Keratinocyte (primary cell): ENCODE measurements around the gene MICA. TPM values are rescaled to one million over a fixed set of nuclear protein-coding genes. Genes with fewer than 3 reads are reported as not detected.
"Not testable (repeated sequence)": the region's sequence is repeated elsewhere in the genome, so short reads cannot be mapped to it uniquely, and the experiment has no call there.

Source experiments
- DNase-seq: peaks from one replicate; pipeline ENCODE4 v3.0.0-alpha.2; 2011; ENCODE audit warnings: low read depth, missing footprints, low spot score
- FAIRE-seq: peaks from 2 replicates; lab custom pipeline; 2011; peaks lifted over from hg19 to GRCh38; lab: Jason Lieb, UNC
- H2AFZ ChIP-seq: 2 replicates; pipeline ENCODE4 v1.6.0; 2012; ENCODE audit warnings: low read length, control low read depth, inconsistent platforms; ENCODE audit not compliant: control insufficient read depth
- H3K27ac ChIP-seq: 2 replicates; pipeline ENCODE4 v1.5.1; 2011; ENCODE audit warnings: low read length; ENCODE audit not compliant: control insufficient read depth, insufficient read depth
- H3K27me3 ChIP-seq: 3 replicates; pipeline ENCODE4 v1.6.0; 2011; ENCODE audit warnings: low read length; ENCODE audit not compliant: control insufficient read depth, insufficient read depth; ENCODE audit errors: extremely low read depth
- H3K36me3 ChIP-seq, 2 experiments: 2 replicates in 1 of 2; 3 replicates in 1 of 2; pipeline ENCODE4 v1.5.1; 2011; ENCODE audit warnings: low read length in 2 of 2, mild to moderate bottlenecking in 1 of 2; ENCODE audit not compliant: control insufficient read depth in 2 of 2, insufficient read depth in 2 of 2; ENCODE audit errors: extremely low read depth in 1 of 2
- H3K4me1 ChIP-seq: 3 replicates; pipeline ENCODE4 v1.5.1; 2011; ENCODE audit warnings: low read length; ENCODE audit not compliant: control insufficient read depth, insufficient read depth; ENCODE audit errors: extremely low read depth
- H3K4me2 ChIP-seq: 3 replicates; pipeline ENCODE4 v1.6.0; 2011; ENCODE audit warnings: low read depth, low read length; ENCODE audit not compliant: control insufficient read depth, insufficient read depth; ENCODE audit errors: extremely low read depth
- H3K4me3 ChIP-seq, 3 experiments: fragments of 200-600 bp in 1 of 3; sonication (generic) in 1 of 3; 2 replicates in 2 of 3; 3 replicates in 1 of 3; pipeline ENCODE4 v1.5.1; 2011 to 2016; ENCODE audit warnings: low read length in 3 of 3, mild to moderate bottlenecking in 3 of 3, control low read depth in 2 of 3, inconsistent platforms in 1 of 3, low read depth in 1 of 3, mixed read lengths in 1 of 3, mixed run types in 1 of 3, moderate library complexity in 1 of 3; ENCODE audit not compliant: control insufficient read depth in 2 of 3, insufficient read depth in 2 of 3; ENCODE audit errors: extremely low read depth in 1 of 3
- H3K79me2 ChIP-seq: 2 replicates; pipeline ENCODE4 v1.6.0; 2012; ENCODE audit warnings: low read length; ENCODE audit not compliant: control insufficient read depth, insufficient read depth
- H3K9ac ChIP-seq: 3 replicates; pipeline ENCODE4 v1.6.0; 2011; ENCODE audit warnings: low read length; ENCODE audit not compliant: control insufficient read depth, insufficient read depth; ENCODE audit errors: extremely low read depth
- H3K9me1 ChIP-seq: 3 replicates; pipeline ENCODE4 v1.6.0; 2011; ENCODE audit warnings: low read length; ENCODE audit not compliant: control insufficient read depth, insufficient read depth; ENCODE audit errors: extremely low read depth
- H3K9me3 ChIP-seq: 2 replicates; pipeline ENCODE4 v1.5.1; 2012; ENCODE audit warnings: low read depth, low read length; ENCODE audit not compliant: control insufficient read depth
- H4K20me1 ChIP-seq: 3 replicates; pipeline ENCODE4 v1.6.0; 2011; ENCODE audit warnings: low read length; ENCODE audit not compliant: control insufficient read depth, insufficient read depth; ENCODE audit errors: extremely low read depth
- CTCF ChIP-seq, 3 experiments: IDR thresholded peaks in 1 of 3; conservative IDR thresholded peaks in 1 of 3; optimal IDR thresholded peaks in 1 of 3; 2 replicates in 2 of 3; 3 replicates in 1 of 3; pipeline versions ENCODE3 to v1.5.1; 2011; ENCODE audit warnings: low read length in 3 of 3, mild to moderate bottlenecking in 3 of 3, moderate library complexity in 2 of 3, control low read depth in 1 of 3, inconsistent platforms in 1 of 3; ENCODE audit not compliant: insufficient read depth in 2 of 3; ENCODE audit errors: extremely low read depth in 1 of 3
- EZH2 ChIP-seq: IDR thresholded peaks from one replicate; pipeline ENCODE4 v1.6.1; 2012; ENCODE audit warnings: inconsistent platforms, mild to moderate bottlenecking, low read length, moderate library complexity
- dilution Hi-C: fragments of 300-500 bp; cut with MboI; formaldehyde crosslinking; loops from one replicate; pipeline ENCODE4 v1.7.0; 2020; ENCODE audit warnings: low sequenced_read_pairs; ENCODE audit not compliant: extremely low pct_ligation_motif_present
- polyA plus RNA-seq, 5 experiments: library from polyadenylated mRNA; depleted of rRNA in 3 of 5; stranded (reverse) in 3 of 5; stranded (forward) in 1 of 5; unstranded in 1 of 5; fragments of >200 nt; gene quantifications; 1 replicate in 1 of 5; 2 replicates in 3 of 5; 3 replicates in 1 of 5; pipeline versions ENCODE4 v1.2.1 to v1.2.3, GENCODE V29; 2011 to 2012; ENCODE audit warnings: missing spikeins in 2 of 5, low read depth in 1 of 5, low replicate concordance in 1 of 5

The MICA gene
- polyA plus RNA-seq, 1 donor (not counting 4 experiments of a cell fraction or from before 2014, with no cell fraction given): 59.9 TPM

GRCh38 chr6:31430449-31430848 lies 27.1 kb downstream of the MICA start:
- Histone ChIP-seq H3K9me1 (no peaks in the 10 kb centered on the region), H3K27ac (no peak overlapping the region), H2AFZ (no peak overlapping the region), H3K4me1 (no peaks in the 10 kb centered on the region), H3K79me2 (no peaks in the 10 kb centered on the region), H3K9ac (no peak overlapping the region), H3K4me2 (no peak overlapping the region), H3K36me3 (no peaks in the 10 kb centered on the region), H3K9me3 (peaks cover 2% of the 10 kb centered on the region), H4K20me1 (no peaks in the 10 kb centered on the region), H3K27me3 (no peaks in the 10 kb centered on the region), H3K4me3 (no peak overlapping the region)
- DNase-seq (no peak), FAIRE-seq (no peak)
- TF ChIP-seq EZH2 (no peak), CTCF (optimal IDR thresholded peaks at IDR 0.05 in 1 of 3, IDR thresholded peaks at IDR 0.05 in 1 of 3, conservative IDR thresholded peaks at IDR 0.05 in 1 of 3; ENCODE audit: extremely low read depth in 1 of 3, insufficient read depth in 2 of 3, low read length in 3 of 3) (no peak)
- dilution Hi-C loops: no loop called here

GRCh38 chr6:31435051-31435450 lies 31.7 kb downstream of the MICA start:
- H3K27me3 ChIP-seq, H3K36me3 ChIP-seq, H3K4me3 ChIP-seq, DNase-seq, dilution Hi-C loops, H2AFZ ChIP-seq, H3K9me3 ChIP-seq, H3K9me1 ChIP-seq, H4K20me1 ChIP-seq, H3K9ac ChIP-seq, H3K4me2 ChIP-seq, H3K79me2 ChIP-seq, H3K4me1 ChIP-seq, H3K27ac ChIP-seq, FAIRE-seq: not testable (repeated sequence)

GRCh38 chr6:31438222-31438621 lies 34.8 kb downstream of the MICA start:
- no peak overlapping the region for H3K4me3 ChIP-seq
- H4K20me1 ChIP-seq: no peaks in the 10 kb centered on the region
- no peaks in the 10 kb centered on the region for H3K79me2 ChIP-seq
- H3K36me3 ChIP-seq: no peaks in the 10 kb centered on the region
- no peaks in the 10 kb centered on the region for H3K9me1 ChIP-seq
- no peak overlapping the region for H3K4me2 ChIP-seq
- no peak overlapping the region for H3K9ac ChIP-seq
- no peak overlapping the region for H3K27ac ChIP-seq
- H3K27me3 ChIP-seq: peaks cover 5% of the 10 kb centered on the region
- peaks cover 2% of the 10 kb centered on the region for H3K9me3 ChIP-seq
- H2AFZ ChIP-seq: no peak overlapping the region
- no peak for TF ChIP-seq EZH2
- TF ChIP-seq CTCF (optimal IDR thresholded peaks at IDR 0.05 in 1 of 3, IDR thresholded peaks at IDR 0.05 in 1 of 3, conservative IDR thresholded peaks at IDR 0.05 in 1 of 3; ENCODE audit: extremely low read depth in 1 of 3, insufficient read depth in 2 of 3, low read length in 3 of 3): no peak
- DNase-seq (no peak), FAIRE-seq (no peak)
- dilution Hi-C loops: no loop called here
- H3K4me1 ChIP-seq: no peaks in the 10 kb centered on the region
